Breast epithelium (tissue), 3 donors: Measurements from ENCODE around the gene TMEM178B.

Source experiments
- POLR2A ChIP-seq: fragments of 450-650 bp; IDR thresholded peaks from one replicate; pipeline ENCODE4 v1.6.1; 2016; ENCODE audit warnings: antibody characterized with exemption, mild to moderate bottlenecking, moderate library complexity
- POLR2AphosphoS5 ChIP-seq, 3 donors: sonication (generic); formaldehyde crosslinking; IDR thresholded peaks; one replicate each; pipeline ENCODE4 v1.6.1; 2017; ENCODE audit warnings: antibody characterized with exemption in 3 of 3
- TF ChIP-seq, protein P1 (sequence below), 3 donors: fragments of 450-650 bp; IDR thresholded peaks; one replicate each; pipeline ENCODE4 v1.5.1; 2016 to 2017; ENCODE audit warnings: antibody characterized with exemption in 3 of 3, mild to moderate bottlenecking in 3 of 3, moderate library complexity in 3 of 3

DNA sequence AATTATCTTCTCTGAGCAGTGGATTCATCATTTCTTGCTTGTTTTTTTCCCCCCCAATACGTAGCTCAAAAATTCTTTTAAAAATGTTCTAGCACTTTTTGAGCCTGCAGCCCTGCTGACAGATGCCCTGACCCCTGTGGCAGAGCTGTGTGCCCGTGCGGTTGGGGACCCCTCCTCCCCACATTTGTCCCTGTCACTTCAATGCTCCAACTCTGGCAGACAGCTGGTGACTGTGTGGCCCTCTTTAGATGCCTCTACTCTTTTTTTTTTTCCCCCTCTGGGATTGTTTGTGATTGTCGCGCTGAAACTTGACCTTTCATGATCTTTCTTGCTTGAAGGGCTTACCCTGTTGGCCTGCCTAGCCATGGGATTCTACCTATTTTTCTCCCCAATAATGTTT is 214.1 kb downstream of the TMEM178B start:
- no peak for TF ChIP-seq POLR2AphosphoS5 (IDR thresholded peaks at IDR 0.05)
- no peak for TF ChIP-seq POLR2A
- TF ChIP-seq, protein P1, sequence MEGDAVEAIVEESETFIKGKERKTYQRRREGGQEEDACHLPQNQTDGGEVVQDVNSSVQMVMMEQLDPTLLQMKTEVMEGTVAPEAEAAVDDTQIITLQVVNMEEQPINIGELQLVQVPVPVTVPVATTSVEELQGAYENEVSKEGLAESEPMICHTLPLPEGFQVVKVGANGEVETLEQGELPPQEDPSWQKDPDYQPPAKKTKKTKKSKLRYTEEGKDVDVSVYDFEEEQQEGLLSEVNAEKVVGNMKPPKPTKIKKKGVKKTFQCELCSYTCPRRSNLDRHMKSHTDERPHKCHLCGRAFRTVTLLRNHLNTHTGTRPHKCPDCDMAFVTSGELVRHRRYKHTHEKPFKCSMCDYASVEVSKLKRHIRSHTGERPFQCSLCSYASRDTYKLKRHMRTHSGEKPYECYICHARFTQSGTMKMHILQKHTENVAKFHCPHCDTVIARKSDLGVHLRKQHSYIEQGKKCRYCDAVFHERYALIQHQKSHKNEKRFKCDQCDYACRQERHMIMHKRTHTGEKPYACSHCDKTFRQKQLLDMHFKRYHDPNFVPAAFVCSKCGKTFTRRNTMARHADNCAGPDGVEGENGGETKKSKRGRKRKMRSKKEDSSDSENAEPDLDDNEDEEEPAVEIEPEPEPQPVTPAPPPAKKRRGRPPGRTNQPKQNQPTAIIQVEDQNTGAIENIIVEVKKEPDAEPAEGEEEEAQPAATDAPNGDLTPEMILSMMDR (IDR thresholded peaks at IDR 0.05), result no peak
